Measurements from ENCODE around the gene CD244. TPM values are rescaled to one million over a fixed set of nuclear protein-coding genes. Genes with fewer than 3 reads are reported as not detected.
"Not testable (repeated sequence)": the region's sequence is repeated elsewhere in the genome, so short reads cannot be mapped to it uniquely, and the experiment has no call there.

The CD244 gene
- total RNA-seq, 1 donor from 2014 or later: 0.39 TPM

DNA sequence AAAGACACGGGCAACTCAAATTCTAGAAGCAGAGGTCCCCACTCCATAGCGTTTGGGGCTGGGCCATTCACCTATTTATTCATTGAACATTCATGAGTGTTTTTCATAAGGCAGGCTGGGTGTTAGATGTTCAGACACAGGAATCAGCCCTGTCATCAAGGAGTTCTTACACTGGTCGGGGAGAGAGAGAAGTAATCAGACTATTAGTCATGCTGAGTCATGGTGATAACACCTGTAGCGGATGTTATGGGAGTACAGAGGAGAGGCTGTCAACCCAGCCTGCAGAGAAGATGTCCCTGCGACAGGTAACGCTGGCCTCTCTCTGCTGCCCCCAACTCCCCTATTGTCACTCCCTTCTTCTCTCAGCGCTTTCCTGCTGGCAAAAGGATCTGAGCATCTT lies 49.5 kb downstream of the CD244 start:
- no peak for DNase-seq (ENCODE audit: low spot score)

DNA sequence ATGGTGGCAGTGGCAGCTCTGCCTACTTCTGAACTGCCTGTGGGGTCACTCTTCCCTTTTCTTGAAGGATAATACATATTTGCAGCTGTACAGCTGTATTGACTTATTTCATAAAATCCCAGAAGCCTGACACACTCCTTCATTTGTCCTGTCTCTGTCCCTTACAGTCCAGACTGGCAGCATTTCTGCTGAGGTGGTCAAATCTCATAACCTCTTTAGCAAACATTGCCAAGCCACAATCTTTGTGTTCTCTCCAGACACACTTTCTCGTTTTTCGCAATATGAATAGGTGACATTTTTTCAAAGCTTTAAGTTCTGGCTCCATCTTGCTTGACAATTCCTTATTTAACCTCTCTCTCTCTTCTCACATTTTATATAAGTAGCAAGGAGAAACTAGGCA lies 51.5 kb downstream of the CD244 start:
- no peak for DNase-seq (ENCODE audit: low spot score)

DNA sequence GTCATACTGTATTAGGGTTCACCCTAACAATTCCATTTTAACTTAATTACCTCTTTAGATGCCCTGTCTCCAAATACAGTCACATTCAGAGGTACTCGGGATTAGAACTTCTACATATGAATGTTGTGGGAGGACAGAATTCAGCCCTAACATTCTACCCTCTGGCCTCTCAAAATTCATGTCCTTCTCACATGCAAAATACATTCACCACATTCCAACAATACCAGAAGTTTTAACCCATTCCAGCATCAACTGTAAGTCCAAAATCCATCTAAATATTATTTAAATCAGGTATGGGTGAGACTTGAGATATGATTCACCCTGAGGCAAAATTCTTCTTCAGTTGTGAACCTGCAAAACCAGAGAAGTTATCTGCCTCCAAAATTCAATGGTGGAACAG lies 52.2 kb downstream of the CD244 start:
- no peak for DNase-seq (ENCODE audit: low spot score)

DNA sequence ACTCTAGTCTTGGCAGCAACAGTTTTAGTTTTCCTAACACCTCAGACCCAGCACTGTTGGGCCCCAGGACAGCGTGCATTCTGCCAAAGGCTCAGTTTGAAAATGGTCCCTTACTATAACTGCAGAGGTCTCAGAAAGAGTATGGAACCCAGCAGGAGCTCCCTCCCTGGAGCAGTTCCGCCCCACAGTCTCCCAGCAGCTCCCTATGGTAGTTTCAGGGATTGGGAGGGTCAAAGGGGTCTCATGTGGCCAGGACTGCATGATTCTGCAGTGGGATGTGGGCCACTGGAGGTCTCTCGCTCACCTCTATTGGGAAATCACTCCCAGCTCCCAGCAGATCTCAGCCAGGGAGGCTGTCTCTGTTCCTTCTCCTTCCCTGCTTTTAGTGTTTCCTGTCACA lies 54.4 kb downstream of the CD244 start:
- DNase-seq (ENCODE audit: low spot score): no peak

DNA sequence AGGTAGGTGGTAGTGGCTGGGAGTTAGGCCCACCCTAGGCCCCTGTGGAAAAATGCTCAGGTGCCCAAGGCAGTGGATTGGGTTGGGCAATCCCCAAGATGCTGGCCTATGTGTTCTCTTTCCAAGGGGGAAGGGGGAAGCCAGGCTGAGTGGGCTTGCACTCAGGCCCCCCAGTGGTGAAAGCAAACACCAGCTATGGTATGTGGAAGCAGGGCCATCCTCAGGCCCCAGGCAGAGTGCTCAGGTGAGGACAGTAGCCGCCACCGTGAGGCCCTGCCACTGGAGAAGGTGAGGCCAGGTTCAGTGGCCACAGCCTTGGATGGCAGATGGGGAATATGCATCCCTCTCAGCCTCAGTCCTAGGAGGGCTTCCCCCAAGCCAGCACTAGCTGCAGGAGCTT lies 54.9 kb downstream of the CD244 start:
- DNase-seq (ENCODE audit: low spot score): no peak

DNA sequence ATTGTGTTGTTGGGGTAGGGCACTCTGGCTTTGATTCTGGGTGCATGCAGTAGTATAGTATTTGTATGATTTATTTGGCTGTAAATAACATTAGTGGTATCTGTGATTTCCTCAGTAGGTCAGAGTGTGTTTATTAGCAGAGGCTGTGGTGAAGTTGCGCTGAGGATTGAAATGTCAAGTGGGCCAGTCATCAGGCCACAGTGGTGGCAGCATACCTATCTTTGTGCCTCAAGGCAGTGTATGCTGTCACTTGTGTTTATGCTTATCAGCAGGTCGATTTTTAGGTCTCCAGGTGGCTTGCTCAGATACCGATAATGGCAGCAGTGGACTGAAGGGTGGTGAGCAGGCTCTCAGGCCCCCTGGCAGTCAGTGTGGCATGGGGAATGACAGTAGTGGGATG lies 55.4 kb downstream of the CD244 start:
- DNase-seq (ENCODE audit: low spot score): no peak

DNA sequence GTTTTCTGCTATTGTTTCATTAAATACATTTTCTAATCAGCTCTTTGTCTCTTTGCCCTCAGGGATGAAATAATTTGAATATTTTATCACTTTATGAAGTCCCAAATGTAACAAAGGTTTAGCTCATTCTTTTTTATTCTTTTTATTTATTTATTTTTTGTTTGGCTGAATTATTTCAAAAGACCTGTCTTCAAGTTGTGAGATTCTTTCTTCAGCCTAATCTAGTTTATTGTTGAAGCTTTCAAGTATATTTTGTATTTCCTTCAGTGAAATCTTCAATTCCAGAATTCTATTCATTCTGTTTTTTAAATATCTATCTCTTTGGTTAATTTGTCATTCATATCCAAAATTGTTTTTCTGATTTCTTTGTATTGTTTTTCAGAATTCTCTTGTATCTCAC lies 55.9 kb downstream of the CD244 start:
- no peak for DNase-seq (ENCODE audit: low spot score)

DNA sequence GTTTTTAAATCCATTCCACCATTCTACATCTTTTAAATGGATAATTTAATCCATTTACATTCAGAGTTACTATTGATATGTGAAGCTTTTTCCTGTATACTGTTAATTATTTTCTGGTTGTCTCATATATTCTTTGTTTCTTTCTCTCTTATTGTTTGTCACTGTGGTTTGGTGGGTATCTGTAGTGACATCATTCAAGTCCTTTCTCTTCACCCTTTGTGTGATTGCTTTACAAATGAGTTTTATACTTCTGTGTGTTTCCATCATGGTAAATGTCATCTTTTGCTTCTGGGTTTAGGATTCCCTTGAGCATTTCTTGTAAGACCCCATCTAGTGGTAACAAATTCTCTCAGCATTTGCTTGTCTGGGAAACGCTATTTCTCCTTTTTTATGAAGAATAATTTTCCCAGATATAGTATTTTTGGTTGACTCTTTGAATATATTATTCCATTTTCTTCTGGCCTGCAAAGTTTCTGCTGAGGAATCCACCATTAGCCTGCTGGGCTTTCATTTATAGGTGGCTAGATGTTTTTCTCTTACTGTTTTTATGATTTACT lies 56.5 kb downstream of the CD244 start:
- no peak for DNase-seq (ENCODE audit: low spot score)

DNA sequence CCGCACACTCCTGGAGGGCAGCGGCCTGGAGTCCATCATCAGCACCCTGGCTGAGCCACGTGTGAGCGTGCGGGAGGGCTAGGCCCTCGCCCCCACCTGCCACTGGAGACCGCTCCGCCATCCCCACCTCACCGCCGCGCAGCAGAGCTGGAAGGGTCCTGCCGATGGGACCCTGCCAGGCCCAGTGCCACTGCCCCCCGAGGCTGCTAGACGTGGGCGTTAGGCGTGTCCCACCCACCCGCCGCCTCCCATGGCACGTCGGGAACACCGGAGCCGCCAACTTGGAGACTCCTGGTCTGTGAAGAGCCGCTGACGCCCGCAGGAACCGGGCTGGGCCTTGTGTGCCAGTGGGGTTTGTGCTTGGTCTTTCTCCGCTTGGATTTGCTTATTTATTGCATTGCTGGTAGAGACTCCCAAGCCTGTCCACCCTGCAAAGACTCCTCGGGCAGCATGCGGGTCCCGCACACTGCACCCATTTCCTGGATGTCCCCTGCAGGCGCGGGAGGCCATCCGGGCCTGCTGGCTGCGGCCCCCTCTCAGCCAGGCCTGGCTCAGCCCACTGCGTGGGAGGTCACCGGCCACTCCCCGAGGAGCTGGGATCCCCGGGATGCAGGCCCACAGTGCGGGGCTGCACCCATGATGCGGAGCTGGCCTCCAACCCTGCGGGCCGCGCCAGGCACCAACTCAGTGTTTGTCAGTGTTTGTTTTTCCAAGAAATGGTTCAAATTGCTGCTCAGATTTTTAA lies 60.7 kb downstream of the CD244 start:
- no peak for DNase-seq (ENCODE audit: low spot score)

DNA sequence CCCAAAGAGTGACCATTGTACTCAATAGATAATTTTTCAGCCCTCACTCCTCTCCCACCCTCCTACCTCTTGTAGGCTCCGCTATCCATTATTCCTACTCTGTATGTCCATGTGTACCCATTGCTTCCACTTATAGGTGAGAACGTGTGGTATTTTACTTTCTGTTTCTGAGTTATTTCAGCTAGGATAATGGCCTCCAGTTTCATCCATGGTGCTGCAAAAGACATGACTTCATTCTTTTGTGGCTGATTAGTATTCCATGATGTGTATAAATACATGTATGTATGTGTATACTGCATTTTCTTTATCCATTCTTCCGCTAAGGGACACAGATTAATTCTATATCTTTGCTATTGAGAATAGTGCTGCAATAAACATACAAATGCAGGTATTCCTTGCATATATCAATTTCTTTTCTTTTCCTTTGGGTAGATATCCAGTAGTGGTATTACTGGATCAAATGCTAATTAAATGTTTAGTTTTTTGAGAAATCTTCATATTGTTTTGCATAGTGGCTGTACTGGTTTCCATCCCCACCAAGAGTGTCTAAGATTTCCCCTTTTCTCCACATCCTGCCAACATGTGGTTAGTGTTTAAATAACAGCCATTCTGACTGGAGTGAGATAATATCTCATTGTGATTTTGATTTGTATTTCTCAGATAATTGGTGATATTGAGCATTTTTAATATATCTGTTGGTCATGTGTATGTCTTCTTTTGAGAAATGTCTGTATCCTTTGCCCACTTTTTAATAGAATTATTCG lies 61.9 kb downstream of the CD244 start:
- DNase-seq (ENCODE audit: low spot score): no peak

DNA sequence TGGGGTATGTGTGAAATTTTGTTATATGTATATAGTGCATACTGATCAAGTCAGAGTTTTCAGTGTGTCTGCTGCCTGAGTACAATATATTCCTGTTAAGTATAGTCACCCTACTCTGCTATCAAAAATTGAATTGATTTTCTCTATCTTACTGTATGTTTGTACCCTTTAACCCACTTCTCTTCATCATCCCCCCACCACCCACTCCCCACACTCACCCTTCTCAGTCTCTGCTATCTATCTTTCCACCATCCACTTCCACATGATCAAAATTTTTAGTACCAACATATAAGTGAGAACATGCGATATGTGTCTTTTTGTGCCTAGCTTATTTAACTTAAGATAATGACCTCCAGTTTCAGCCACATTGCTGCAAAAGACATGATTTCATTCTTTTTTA lies 62.5 kb downstream of the CD244 start:
- DNase-seq (ENCODE audit: low spot score): no peak

DNA sequence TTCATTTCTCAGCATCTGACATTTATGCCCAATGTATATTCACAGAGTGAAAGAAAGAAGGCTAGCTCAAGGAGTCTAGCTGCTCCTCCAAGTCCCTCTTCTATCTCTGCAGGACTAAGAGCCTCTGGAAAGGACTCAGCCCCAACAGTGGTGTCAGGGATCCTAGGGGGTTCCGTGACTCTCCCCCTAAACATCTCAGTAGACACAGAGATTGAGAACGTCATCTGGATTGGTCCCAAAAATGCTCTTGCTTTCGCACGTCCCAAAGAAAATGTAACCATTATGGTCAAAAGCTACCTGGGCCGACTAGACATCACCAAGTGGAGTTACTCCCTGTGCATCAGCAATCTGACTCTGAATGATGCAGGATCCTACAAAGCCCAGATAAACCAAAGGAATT lies 63.0 kb downstream of the CD244 start:
- DNase-seq (ENCODE audit: low spot score): no peak

DNA sequence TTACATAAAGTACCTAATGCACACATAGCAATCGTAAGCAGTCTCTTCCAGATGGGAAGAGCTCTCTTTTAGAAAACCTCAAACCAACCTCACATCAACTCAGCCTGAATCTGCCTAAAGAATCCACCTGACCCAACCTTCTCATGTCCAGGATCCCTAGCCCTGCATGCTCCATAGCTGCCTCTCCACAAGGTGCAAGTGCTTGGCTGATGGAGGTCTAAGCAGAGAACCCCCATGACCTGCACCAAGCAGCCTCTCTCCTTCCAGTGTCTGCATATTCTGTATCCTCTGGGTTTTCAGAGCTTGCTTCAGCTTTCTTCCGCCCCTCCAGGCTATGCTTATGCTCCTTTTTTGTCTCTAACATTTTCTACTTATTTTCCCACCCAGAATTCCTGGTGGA lies 64.2 kb downstream of the CD244 start:
- DNase-seq (ENCODE audit: low spot score): no peak

DNA sequence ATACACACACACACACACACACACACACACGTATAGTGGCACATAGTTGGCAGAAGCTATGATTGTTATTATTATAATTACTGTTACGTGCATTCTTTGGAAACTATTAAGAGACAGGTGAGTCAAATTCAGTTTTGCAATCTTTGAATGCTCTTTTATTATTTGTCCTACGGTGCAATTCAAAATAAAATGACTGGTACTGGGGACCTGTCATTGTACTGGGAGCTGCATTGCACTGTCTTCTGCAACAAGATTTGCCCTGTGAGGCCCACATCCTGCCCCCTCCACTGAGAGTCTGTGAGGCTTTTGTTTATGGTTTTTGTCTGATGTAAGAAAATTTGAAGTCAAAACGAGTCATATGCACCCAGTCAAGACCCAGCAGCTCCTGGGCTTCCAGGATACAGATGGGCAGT lies 64.8 kb downstream of the CD244 start:
- DNase-seq (ENCODE audit: low spot score): no peak

DNA sequence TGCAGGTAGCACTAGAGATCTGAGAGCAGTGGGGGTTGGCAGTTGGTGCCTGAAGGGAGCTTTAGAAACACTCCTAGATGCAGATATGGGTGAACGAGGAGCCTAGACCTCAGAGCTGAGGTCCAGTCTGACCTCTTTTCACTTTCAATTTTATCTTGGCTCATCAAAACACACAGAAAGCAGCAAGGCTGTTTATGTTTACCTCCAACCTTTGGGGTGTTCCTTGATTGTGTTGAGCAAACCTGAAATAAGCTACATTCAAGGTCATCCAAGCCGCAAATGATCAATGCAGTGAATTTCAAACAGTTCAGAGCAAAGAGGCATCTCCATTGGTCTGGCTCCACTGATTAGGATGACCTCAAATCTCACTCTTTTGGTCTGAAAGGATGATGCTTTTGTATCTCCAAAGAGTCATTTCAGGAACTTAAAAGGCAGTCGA lies 65.4 kb downstream of the CD244 start:
- DNase-seq (ENCODE audit: low spot score): no peak

DNA sequence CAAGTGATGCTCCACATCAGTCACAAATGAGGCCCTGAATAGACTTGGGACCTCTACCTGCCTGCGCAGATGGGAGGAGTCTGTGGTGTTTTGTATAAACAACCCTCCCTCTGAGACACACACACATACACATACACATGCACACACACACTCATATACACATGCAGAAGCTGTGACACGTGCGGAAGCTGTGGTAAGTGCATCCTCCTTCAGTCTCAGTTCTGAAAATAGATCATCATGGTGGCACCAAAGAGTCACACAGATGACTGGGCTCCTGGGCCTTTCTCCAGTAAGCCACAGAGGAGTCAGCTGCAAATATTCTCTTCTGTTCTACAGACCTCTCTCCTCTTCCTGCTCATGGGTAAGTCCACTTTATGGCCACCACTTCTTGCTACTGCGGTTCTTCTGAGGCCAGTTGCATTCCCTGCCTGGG lies 66.7 kb downstream of the CD244 start, which contains the start of gene LY9:
TSS of gene LY9 (plus strand) at position 224 of the 433 bp plus-strand sequence. CDS start at position 238, 14 bp downstream.
- DNase-seq (ENCODE audit: low spot score): no peak

DNA sequence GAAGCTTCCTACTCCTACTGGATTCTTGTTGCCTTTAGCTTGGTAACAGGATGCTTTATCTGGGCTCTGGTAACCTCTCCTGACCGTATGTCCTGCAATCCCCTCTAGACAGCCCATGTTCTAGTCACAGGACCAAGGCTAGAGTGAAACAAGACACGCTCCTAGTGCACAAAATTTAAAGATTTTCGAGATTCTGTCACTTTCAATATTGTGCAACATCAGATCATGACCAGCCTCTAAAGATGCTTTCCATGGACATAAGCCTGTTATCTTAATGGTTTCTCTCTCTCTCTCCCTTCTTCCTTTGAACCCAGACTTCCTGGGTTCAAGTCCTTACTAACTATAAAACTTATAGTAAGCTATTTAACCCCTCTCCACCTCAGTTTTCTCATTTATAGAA lies 68.3 kb downstream of the CD244 start:
- DNase-seq (ENCODE audit: low spot score): no peak

DNA sequence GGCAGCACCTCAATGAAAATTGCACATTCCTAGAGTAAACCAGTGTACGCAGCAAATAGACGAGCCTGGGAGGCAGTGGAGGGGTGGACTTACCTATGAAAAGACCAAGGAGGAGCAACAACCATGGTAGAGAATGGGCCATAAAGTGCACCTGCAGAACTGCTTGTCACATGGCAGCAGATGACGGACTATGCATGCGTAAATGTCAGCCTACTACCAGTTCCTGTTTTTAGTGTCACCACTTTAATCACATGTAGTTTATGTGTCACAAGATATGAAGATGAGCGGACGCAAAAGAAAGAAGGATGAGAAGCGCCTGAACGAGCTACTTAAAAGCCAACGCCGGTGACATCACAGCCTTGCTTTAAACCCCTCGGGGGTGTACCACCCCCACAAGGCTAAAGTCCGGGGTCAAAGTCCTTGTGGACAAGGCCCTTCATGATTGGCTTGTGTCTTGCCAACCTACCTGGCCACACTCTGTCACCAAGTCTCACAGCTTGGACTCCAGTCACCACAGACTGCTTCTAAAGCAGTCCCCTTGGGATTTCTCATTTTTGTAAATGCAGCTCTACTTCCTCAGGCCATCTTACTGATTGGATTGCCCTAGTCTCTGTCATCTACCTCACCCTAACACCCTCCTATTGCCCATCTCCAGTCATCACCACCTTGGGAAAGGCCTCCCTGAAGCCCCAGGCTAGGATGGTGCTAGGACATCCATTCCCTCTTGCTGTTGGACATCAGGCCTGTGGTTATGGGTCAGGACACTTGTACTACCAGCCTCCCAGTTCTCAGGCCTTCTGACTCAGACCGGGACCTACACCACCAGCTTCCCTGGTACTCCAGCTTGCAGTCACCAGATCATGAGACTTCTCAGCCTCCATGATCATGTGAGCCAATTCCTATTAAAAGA lies 72.7 kb downstream of the CD244 start:
- DNase-seq (ENCODE audit: low spot score): no peak

DNA sequence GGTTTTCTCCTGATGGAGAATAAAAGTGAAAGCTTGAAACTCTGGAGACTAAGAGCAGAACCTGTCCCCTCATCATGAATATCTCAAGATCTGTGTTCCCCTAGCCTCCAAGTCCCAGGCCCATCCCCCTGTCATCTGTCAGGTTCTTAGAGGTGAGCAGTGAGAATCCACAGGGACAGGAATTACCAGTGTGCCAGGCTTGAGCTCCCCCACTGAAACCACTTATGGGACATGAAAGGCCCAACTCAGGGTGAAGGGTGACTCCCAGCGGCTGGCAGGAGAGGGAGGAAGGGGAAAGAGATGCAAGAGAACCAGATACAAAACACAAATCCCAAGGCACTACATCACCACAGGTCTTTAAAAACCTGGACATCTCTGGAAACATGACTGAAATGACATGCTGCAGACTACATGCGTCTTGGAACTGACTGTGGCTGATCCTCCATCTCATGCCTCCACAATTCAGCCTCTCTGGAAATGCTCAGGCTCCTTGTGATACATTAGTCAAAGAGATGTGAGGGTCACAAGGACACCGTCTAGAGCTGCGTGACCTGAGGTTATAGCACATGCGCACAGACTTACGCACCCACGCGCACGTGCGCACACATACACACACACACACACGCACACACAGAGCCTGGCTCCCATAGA lies 73.5 kb downstream of the CD244 start:
- DNase-seq (ENCODE audit: low spot score): no peak

DNA sequence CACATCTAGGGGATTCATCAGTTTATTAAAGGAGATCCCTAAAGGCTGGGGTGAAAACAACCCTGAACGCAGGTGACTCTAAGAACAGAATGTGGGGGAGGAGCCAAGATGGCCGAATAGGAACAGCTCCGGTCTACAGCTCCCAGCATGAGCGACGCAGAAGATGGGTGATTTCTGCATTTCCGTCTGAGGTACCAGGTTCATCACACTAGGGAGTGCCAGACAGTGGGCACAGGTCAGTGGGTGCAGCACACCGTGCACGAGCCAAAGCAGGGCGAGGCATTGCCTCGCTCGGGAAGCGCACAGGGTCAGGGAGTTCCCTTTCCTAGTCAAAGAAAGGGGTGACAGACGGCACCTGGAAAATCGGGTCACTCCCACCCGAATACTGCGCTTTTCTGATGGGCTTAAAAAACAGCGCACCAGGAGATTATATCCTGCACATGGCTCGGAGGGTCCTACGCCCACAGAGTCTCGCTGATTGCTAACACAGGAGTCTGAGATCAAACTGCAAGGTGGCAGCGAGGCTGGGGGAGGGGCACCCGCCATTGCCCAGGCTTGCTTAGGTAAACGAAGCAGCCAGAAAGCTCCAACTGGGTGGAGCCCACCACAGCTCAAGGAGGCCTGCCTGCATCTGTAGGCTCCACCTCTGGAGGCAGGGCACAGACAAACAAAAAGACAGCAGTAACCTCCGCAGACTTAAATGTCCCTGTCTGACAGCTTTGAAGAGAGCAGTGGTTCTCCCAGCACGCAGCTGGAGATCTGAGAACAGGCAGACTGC lies 79.5 kb downstream of the CD244 start:
- not testable (repeated sequence) for DNase-seq (ENCODE audit: low spot score)

Measured in mesenteric fat pad (tissue), 1 donor.